GM12874 (cell line): ENCODE data around the gene CRLF2.

Experiments used
- TF ChIP-seq, protein P1 (sequence below): IDR thresholded peaks from 2 replicates; pipeline ENCODE4 v1.5.1; 2011; ENCODE audit warnings: low read depth, mild to moderate bottlenecking, control low read depth, low read length, moderate library complexity; ENCODE audit not compliant: insufficient read depth

CRLF2 gene

DNA sequence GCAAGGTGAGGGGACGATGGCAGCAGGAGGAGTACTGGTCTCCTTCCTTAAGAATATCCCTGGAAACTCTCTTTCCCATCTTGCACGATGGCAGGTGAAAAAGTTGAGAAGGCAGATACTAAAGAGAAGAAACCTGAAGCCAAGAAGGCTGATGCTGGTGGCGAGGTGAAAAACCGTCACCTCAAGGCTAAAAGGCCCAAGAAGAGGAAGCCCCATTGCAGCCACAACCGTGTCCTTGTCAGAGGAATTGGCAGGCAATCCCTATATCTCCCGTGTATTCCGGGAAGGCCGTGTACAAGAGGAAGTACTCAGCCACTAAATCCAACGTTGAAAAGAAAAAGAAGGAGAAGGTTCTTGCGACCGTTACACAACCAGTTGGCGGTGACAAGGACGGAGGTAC lies 40.0 kb downstream of the CRLF2 start:
- TF ChIP-seq, protein P1, sequence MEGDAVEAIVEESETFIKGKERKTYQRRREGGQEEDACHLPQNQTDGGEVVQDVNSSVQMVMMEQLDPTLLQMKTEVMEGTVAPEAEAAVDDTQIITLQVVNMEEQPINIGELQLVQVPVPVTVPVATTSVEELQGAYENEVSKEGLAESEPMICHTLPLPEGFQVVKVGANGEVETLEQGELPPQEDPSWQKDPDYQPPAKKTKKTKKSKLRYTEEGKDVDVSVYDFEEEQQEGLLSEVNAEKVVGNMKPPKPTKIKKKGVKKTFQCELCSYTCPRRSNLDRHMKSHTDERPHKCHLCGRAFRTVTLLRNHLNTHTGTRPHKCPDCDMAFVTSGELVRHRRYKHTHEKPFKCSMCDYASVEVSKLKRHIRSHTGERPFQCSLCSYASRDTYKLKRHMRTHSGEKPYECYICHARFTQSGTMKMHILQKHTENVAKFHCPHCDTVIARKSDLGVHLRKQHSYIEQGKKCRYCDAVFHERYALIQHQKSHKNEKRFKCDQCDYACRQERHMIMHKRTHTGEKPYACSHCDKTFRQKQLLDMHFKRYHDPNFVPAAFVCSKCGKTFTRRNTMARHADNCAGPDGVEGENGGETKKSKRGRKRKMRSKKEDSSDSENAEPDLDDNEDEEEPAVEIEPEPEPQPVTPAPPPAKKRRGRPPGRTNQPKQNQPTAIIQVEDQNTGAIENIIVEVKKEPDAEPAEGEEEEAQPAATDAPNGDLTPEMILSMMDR: no peak

DNA sequence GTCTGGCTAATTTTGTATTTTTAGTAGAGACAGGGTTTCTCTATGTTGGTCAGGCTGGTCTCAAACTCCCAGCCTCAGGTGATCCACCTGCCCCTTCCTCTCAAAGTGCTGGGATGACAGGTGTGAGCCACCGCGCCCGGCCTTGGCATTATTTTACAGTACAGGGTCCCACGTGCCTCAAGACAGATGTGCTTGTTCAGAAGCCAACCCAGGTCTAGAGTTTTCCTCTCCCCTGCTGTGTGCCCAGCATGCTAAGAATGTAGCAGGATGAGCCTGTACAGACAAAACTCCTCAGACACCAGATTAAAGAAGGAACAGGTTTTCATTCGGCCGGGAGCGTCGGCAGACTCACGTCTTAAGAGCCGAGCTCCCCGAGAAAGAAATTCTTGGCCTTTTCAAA lies 42.2 kb downstream of the CRLF2 start:
- TF ChIP-seq, protein P1: no peak

DNA sequence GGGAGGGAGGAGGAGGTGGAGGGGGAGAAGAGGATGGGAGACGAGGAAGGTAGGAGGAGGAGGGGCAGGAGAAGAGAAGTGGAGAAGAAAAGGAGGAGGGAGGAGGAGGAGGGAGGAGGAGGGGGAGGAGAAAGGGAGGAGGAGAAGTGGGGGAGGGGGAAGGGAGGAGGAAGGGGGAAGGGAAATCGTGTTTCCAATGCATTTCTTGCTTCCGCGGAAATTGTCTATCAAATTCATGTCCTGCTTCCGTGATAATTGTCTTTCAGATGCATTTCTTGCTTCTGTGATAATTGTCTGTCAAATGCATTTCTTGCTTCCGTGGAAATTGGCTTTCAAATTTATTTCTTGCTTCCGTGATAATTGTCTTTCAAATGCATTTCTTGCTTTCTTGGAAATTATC lies 43.3 kb downstream of the CRLF2 start:
- TF ChIP-seq, protein P1: no peak

DNA sequence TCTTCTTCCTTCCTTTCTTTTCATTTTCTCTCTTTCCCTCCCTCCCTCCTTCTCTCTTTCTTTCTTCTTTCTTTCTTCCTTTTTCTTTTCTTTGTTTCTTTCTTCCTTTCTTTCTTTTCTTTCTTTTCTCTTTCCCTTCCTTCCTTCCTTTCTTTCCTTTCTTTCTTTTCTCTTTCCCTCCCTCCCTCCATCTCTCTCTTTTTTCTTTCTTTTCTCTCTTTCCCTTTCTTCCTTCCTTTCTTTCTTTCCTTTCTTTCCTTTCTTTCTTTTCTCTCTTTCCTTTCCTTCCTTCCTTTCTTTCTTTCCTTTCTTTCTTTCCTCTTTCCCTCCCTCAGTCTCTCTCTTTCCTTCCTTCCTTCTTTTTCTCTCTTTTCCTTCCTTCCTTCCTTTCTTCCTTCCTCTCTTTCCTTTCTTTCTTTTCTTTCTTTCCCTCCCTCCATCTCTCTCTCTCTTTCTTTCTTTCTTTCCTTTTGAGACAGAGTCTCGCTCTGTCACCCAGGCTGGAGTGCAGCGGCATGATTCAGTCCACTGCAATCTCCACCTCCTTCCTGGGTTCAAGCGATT lies 44.4 kb downstream of the CRLF2 start:
- TF ChIP-seq, protein P1: no peak

DNA sequence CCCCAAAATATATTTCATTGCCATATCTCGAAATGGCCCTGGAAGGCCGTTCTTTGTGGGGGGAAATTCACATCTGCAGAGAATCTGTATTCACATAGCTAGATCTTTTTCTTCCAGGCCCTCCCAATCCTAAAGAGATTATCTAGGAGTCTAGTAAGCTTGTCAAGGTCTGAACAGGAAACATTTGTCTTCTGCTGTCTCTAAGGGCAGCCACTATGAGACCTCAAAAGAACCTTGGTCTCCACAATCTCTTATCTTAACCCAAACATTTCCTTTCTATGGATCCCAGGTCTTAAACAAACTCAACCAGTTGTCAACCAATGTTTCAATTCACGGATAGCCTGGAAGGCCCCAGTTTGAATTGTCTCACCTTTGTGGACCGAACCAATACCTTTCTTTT lies 45.0 kb downstream of the CRLF2 start:
- TF ChIP-seq, protein P1: no peak

DNA sequence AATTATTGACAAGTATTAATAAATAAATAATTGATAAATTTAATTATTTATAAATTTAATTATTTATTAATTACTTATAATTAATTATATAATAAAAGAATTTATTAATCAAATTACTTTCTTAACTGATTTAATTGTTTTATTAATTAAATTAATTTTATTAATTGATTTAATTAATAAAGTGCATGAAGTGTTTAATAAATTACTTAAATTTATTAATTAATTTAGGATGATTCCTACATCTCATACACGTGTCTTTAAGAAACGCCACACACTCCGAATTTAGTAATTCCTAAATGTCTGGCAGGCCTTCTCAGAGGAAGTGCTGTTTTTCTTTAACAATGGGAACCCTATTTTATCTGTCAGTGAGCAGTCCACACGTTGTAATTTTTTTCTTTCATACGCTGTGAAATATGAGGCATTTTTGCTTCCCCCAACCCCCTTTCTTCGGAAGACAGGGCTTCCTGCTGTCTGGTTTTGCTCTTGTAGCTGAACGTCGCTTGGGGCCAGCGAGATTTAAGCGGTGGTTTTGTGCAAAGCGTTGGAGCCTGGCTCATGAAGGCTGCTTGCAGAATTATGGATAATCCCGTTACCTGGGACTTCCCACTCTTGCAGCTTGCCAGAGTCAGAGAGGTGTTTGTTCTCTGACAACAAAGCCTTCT lies 46.8 kb downstream of the CRLF2 start:
- TF ChIP-seq, protein P1: no peak

DNA sequence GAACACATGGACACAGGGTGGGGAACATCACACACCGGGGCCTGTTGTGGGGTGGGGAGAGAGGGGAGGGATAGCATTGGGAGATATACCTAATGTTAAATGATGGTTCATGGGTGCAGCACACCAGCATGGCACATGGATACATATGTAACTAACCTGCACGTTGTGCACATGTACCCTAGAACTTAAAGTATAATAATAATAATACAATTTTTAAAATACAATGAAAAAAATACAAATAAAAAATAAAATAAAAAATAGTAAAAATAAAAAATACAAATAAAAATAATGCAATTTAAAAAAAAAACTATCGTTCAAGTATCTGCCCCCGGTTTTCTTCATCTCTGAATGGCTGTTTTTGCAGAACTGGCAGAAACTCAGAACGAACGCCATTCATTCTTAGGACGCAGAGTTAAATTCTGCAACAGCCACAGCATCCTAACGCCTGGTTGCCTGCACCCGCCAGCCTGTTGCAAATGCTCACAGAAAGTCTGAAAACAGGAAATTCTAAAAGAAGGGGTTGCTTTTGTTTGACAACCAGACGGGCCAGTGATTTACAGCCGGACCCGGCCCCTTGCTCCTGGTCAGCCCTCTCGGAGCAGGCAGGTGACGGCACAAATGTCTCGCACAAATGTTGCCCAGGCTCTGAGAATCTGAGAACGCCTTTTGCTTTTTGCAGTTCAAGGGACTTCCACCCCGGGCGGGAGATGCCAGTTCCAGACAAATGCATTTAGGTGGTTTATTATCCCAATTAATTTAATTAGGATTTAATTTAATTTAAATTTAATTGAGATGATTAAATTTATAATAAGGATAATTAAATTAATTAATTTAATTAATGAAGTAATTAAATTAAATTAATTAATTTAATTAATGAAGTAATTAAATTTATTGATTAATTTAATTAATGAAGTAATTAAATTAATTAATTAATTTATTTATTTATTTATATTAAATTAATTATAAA lies 47.8 kb downstream of the CRLF2 start:
- TF ChIP-seq, protein P1: no peak
